T-helper 1 cell treated with Interleukin-12 subunit alpha and Interleukin-12 subunit beta and Interleukin-4 antibody, amounts not matched to agents 30 μg/mL and 1 μg/mL, for 36 hours (primary cell): ENCODE measurements around the gene CNTN4.

Experiments used
- H3K27ac Mint-ChIP-seq: one replicate; pipeline ENCODE4 v1.8.0; 2021; ENCODE audit warnings: mild to moderate bottlenecking, mixed read lengths
- H3K27me3 Mint-ChIP-seq: one replicate; pipeline ENCODE4 v1.8.0; 2021; ENCODE audit warnings: low read depth, mixed read lengths
- H3K36me3 Mint-ChIP-seq: one replicate; pipeline ENCODE4 v1.8.0; 2021; ENCODE audit warnings: low read depth, mixed read lengths
- H3K4me1 Mint-ChIP-seq: one replicate; pipeline ENCODE4 v1.8.0; 2021; ENCODE audit warnings: low read depth, mixed read lengths
- H3K4me3 Mint-ChIP-seq: one replicate; pipeline ENCODE4 v1.8.0; 2021; ENCODE audit warnings: mild to moderate bottlenecking, moderate library complexity, mixed read lengths
- H3K9me3 Mint-ChIP-seq: one replicate; pipeline ENCODE4 v1.8.0; 2021; ENCODE audit warnings: mixed read lengths

CNTN4 gene

DNA sequence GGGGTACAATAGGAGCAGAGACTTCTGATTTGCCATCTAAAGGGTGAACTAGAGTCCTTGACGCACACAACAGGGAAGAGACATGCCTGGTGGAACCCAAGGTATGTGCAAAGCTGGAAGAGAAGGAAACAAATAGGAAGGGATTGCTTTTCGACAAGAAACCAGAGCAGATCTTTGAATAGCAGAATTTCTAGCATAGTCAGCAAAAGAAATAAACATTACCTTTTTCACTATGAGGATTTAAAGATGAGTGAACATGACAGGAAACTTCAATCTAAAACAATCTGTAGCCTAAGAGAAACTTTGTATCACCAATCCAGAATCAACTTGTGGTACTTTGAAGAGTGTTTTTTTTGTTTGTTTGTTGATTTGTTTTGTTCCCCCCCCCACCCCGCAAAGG lies 1006.6 kb downstream of the CNTN4 start:
- Mint-ChIP-seq H3K9me3 (no peaks in the 10 kb centered on the region), H3K27ac (no peak overlapping the region), H3K4me3 (no peak overlapping the region), H3K27me3 (peaks cover 25% of the 10 kb centered on the region), H3K4me1 (no peaks in the 10 kb centered on the region), H3K36me3 (no peaks in the 10 kb centered on the region)

DNA sequence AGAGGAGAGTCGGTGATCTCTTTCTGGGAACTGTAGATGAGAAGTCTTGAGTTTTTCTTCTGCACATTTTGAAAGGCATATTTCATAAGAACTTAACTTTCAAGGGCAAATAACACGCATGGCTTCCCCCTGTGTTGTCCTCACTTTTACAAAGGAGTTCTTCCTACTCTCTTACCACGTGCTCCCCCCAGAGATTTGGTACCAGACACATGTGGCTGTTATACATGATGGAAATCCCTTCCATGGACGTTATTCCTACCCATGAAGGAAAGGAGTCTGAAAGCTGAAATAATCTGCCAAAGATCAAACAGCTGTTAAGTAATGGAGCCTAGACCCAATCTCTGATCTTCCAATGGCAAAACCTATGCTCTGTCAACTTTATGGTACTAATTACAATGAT lies 1007.1 kb downstream of the CNTN4 start:
- H3K4me3 Mint-ChIP-seq: no peak overlapping the region
- H3K36me3 Mint-ChIP-seq: no peaks in the 10 kb centered on the region
- H3K27ac Mint-ChIP-seq: no peak overlapping the region
- no peaks in the 10 kb centered on the region for H3K4me1 Mint-ChIP-seq
- H3K27me3 Mint-ChIP-seq: peaks cover 25% of the 10 kb centered on the region
- no peaks in the 10 kb centered on the region for H3K9me3 Mint-ChIP-seq

DNA sequence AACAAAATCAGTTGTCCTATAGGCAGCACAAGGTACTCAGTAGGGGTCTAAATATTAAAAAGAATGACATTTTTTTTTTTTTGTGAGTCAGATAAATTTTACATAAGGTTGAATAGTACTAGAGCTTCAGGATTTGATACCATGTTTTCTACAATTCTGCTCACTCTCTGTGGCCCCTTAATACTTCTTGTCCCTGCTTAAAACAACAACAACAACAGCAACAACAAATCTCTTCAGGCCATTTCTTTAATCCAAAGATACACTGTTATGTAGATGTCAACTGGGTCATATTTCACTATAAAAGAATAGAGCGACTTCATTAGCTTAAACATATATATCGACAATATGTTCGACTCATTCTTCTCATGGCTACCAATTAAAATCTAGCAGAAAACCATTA lies 1008.5 kb downstream of the CNTN4 start:
- H3K27ac Mint-ChIP-seq: no peak overlapping the region
- H3K4me1 Mint-ChIP-seq: no peaks in the 10 kb centered on the region

More for the DNA sequence above, 1008.5 kb downstream of the CNTN4 start:
- Mint-ChIP-seq H3K9me3 (no peaks in the 10 kb centered on the region), H3K4me3 (no peak overlapping the region), H3K36me3 (no peaks in the 10 kb centered on the region), H3K27me3 (peaks cover 25% of the 10 kb centered on the region)
